ENCODE data around the gene SEMA3A.
"Not testable (repeated sequence)": the region's sequence is repeated elsewhere in the genome, so short reads cannot be mapped to it uniquely, and the experiment has no call there.

DNA sequence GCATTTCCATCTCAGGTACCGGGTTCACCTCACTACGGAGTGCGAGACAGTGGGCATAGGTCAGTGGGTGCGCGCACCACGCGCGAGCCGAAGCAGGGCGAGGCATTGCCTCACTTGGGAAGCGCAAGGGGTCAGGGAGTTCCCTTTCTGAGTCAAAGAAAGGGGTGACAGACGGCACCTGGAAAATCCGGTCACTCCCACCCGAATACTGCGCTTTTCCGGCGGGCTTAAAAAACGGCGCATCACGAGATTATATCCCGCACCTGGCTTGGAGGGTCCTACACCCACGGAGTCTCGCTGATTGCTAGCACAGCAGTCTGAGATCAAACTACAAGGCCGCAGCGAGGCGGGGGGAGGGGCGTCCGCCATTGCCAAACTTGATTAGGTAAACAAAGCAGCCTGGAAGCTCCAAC, 132.1 kb downstream of the SEMA3A start:
- TF ChIP-seq, protein P1, sequence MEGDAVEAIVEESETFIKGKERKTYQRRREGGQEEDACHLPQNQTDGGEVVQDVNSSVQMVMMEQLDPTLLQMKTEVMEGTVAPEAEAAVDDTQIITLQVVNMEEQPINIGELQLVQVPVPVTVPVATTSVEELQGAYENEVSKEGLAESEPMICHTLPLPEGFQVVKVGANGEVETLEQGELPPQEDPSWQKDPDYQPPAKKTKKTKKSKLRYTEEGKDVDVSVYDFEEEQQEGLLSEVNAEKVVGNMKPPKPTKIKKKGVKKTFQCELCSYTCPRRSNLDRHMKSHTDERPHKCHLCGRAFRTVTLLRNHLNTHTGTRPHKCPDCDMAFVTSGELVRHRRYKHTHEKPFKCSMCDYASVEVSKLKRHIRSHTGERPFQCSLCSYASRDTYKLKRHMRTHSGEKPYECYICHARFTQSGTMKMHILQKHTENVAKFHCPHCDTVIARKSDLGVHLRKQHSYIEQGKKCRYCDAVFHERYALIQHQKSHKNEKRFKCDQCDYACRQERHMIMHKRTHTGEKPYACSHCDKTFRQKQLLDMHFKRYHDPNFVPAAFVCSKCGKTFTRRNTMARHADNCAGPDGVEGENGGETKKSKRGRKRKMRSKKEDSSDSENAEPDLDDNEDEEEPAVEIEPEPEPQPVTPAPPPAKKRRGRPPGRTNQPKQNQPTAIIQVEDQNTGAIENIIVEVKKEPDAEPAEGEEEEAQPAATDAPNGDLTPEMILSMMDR (IDR thresholded peaks at IDR 0.05; ENCODE audit: poor library complexity, severe bottlenecking), result not testable (repeated sequence)
- not testable (repeated sequence) for TF ChIP-seq RAD21 (conservative IDR thresholded peaks at IDR 0.05); POLR2AphosphoS5 (IDR thresholded peaks at IDR 0.05); SMC3 (conservative IDR thresholded peaks at IDR 0.05; ENCODE audit: poor library complexity); EZH2 (IDR thresholded peaks at IDR 0.05; ENCODE audit: borderline replicate concordance, insufficient read depth, low read length, poor library complexity, severe bottlenecking)
- TF ChIP-seq, protein P2, sequence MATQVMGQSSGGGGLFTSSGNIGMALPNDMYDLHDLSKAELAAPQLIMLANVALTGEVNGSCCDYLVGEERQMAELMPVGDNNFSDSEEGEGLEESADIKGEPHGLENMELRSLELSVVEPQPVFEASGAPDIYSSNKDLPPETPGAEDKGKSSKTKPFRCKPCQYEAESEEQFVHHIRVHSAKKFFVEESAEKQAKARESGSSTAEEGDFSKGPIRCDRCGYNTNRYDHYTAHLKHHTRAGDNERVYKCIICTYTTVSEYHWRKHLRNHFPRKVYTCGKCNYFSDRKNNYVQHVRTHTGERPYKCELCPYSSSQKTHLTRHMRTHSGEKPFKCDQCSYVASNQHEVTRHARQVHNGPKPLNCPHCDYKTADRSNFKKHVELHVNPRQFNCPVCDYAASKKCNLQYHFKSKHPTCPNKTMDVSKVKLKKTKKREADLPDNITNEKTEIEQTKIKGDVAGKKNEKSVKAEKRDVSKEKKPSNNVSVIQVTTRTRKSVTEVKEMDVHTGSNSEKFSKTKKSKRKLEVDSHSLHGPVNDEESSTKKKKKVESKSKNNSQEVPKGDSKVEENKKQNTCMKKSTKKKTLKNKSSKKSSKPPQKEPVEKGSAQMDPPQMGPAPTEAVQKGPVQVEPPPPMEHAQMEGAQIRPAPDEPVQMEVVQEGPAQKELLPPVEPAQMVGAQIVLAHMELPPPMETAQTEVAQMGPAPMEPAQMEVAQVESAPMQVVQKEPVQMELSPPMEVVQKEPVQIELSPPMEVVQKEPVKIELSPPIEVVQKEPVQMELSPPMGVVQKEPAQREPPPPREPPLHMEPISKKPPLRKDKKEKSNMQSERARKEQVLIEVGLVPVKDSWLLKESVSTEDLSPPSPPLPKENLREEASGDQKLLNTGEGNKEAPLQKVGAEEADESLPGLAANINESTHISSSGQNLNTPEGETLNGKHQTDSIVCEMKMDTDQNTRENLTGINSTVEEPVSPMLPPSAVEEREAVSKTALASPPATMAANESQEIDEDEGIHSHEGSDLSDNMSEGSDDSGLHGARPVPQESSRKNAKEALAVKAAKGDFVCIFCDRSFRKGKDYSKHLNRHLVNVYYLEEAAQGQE (IDR thresholded peaks at IDR 0.05; ENCODE audit: borderline replicate concordance), result not testable (repeated sequence)

Data from neural cell (in vitro differentiated cells).